Measurements from ENCODE around the gene EVPL.
A peak's percentile ranks its signal among the peaks of the same experiment; 100 is the strongest.

- TF ChIP-seq POLR2A (IDR thresholded peaks at IDR 0.05) (no peak), POLR2AphosphoS5 (IDR thresholded peaks at IDR 0.05) (peak in 2 of 3 donors; percentile 19 to 71), CTCF (IDR thresholded peaks at IDR 0.05) (no peak), EP300 (IDR thresholded peaks at IDR 0.05) (no peak)
Observed at GRCh38 chr17:75959051-75959838, 67.9 kb downstream of the EVPL start.

All from stomach (tissue), 4 donors.